HG03439 (cell line): ENCODE measurements around the gene LTBP1.
"Not testable (repeated sequence)": the region's sequence is repeated elsewhere in the genome, so short reads cannot be mapped to it uniquely, and the experiment has no call there.

ENCODE experiments used
- ATAC-seq: cut with Tn5 transposase; IDR thresholded peaks from one replicate; pipeline ENCODE4 v1.9.1; 2021; ENCODE audit warnings: mild to moderate bottlenecking, moderate library complexity; ENCODE audit not compliant: unreplicated experiment

Gene LTBP1

DNA sequence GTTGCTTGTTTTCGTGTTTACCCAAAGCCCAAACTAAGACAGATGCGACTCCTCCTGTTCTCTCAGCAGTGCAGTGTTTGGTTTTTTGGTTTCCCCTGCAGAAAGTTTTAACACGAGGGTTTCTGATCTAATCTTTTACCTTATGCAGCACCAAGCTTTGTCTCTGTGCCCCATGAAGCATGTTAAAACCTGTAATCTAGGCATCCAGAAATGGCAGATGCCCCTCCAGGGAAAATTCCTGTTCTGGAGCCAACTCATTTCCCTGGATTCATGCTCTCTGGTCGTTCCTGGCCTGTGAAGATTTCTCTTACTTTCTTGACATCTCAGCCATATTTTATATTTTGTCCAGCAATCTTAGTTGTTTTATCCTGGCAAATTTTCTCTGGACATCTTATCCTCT lies 91.5 kb downstream of the LTBP1 start:
- no peak for ATAC-seq

DNA sequence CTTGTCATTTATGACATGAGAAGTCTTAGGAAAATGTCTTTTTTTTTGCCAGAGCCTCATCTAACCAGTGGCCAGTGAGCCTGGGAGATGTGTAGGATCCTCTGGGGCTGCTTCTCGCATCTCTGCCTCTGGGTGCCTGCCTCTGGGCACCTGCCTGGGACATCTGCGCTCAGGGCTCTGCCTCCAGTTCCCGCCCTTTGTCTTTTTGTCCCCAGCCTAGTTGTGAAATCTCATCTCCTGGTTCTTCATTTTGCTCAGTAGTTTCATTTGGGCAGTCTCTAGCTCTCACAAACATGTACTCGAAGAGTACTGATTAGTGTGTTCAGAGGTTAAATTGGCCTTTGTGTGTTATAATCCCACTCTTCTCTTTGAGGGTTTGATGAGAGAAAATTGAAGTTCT lies 92.0 kb downstream of the LTBP1 start:
- no peak for ATAC-seq

- no peak for ATAC-seq
These were observed 93.8 kb downstream of the LTBP1 start for GRCh38 chr2:33040541-33040940.

DNA sequence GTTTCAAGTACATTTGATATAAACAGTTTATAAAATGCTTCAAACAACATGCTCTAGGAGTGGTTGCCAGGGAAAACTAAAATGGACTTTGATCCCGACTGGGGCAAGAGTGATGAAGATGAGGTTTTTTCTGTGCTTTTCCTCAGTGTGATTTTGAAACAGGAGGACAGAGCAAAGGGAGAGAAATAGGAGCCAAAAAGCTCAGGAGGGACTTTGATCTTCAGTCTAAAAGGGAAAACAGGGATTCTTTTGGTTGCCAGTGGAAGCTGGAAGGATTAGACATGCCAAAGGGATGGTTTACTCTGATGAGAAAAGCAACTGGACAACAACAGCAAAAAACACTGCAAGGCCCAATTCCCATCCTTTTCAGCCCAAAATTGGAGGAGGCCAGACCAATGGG lies 95.5 kb downstream of the LTBP1 start:
- no peak for ATAC-seq

DNA sequence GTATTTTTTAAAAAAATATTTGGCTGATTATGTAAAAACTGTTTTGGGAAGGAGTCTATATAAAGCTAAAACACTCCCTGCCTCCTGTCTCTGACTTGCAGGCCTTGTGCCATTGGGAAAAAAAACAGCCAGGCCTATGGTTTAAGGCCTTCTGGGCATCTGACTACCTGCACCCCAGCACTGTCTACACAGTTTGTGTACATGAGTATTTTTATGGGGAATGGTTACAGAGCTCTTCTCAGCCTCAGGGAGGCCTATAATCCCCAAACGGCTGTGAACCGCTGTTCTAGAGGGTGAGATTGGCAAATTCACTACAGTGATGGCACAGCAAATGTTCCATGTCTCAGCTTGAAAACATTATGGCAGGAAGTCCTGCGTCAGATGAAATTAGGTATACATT lies 96.1 kb downstream of the LTBP1 start:
- no peak for ATAC-seq

GRCh38 chr2:33047939-33048338 lies 101.2 kb downstream of the LTBP1 start:
- no peak for ATAC-seq

- no peak for ATAC-seq
These were observed 105.0 kb downstream of the LTBP1 start for GRCh38 chr2:33051586-33052360.

GRCh38 chr2:33052361-33052735 lies 105.6 kb downstream of the LTBP1 start:
- ATAC-seq, result no peak

- ATAC-seq, result not testable (repeated sequence)
These were observed 106.0 kb downstream of the LTBP1 start for GRCh38 chr2:33052795-33053194.

DNA sequence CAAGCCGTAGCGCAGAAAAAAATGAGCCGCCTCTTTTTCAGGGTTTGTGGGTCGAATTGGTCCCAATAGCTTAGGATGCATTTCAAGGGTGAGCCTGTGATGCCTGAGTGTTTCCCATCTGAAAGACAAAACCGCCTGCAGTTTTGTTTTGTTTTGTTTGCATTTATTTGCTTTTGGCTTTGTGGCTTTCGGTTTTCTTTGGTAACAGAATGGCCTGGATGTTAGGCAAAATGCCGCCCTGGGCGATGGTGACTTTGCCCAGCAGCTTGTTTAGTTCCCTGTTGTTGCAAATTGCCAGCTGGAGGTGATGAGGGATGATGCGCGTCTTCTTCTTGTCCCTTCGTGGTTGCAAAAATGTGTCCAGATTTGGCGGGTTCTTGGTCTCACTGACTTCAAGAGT lies 109.4 kb downstream of the LTBP1 start:
- ATAC-seq, result no peak

GRCh38 chr2:33057307-33058028 lies 110.7 kb downstream of the LTBP1 start:
- ATAC-seq, result not testable (repeated sequence)

DNA sequence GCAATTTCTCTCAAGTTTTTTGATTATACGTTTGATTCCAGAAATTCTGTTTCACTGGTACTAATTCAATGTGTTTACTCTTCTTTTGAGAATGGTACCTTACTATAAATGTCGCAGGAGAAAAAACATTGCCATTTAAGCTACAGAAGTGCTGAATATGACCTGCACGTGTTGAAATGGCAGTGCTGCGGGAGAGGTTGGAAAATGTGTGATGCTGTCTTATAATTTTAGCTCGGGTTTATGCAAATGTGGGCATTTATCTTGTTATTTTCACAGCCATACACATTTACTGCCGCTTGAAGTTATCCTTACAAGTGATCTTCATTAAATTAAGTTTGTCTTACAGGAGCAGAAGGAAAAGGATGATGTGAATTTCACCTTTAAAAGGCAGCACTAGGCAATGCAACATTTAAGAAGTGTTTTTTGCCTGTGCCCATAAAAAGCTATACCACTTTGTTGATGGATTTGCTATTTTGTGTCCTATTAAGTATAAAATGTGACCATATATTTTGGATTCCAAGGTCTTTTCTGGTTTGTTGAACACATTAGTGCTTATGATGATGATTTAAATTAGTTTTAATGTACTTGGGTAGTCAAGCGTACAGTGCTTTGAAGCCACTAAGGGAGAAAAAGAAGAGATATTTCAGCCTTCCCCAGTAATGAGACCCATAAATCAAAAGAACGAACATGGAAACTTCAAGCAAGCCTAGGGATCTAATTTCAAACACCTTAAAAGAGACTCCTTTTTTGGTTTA lies 112.1 kb downstream of the LTBP1 start:
- ATAC-seq, result no peak

- ATAC-seq, result no peak
These were observed 112.9 kb downstream of the LTBP1 start for GRCh38 chr2:33059471-33060156.

DNA sequence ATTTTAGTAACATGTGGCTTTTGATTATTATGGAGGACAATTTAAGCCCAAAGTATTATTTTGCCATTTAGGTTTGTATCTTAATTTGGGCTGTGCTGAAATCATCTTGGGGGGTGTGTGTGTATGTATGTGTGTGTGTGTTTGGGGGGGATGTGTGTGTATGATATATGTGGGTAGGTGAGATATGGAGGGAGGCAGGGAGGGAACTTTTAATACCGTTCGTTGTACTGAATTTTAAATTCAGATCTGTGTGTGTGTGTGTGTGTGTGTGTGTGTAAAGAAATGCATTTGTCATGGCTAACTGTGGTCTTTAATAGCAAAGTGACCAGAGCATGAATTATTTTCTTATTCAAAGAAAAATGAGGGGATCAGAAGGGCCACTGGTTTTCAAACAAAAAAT lies 113.7 kb downstream of the LTBP1 start:
- ATAC-seq, result no peak

- ATAC-seq, result no peak
These were observed 116.0 kb downstream of the LTBP1 start for GRCh38 chr2:33062665-33063250.

- no peak for ATAC-seq
These were observed 117.6 kb downstream of the LTBP1 start for GRCh38 chr2:33064349-33064801.

- ATAC-seq, result no peak
These were observed 120.8 kb downstream of the LTBP1 start for GRCh38 chr2:33067598-33067997.

- no peak for ATAC-seq
These were observed 121.5 kb downstream of the LTBP1 start for GRCh38 chr2:33068261-33068660.

- ATAC-seq, result no peak
These were observed 123.3 kb downstream of the LTBP1 start for GRCh38 chr2:33069894-33070651.

DNA sequence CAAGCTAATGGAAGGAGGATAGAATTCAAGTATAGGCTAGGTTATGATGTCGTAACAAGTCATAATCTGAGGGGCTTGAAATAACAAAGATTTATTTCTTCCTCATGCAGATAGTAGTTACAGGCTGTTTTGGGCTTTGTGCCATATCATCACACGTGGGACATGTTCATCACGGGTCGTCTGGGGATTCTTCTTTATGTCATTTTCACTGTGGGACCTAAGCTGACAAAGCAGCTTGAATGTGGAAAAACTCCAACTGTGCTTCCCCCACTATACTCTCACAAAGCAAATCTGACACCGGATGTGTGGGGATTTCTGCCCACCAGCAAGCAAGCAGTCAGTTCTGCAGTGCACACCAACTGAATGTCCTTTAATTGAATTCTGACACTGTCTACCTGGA lies 124.8 kb downstream of the LTBP1 start:
- no peak for ATAC-seq
